ENCODE data around the gene ITGB1. TPM values are rescaled to one million over a fixed set of nuclear protein-coding genes. Genes with fewer than 3 reads are reported as not detected.

ITGB1 gene
- 505 to 1,169 TPM (median 992 TPM) in 5 replicates for total RNA-seq (2022; extraction: Qiagen RNA extraction; ENCODE audit: low read depth)

GRCh38 chr10:32958085-32959005 is at the start of gene ITGB1:
Gene ITGB1 (minus strand): TSS chr10:32958230. CDS start chr10:32935558, 22,672 bp downstream.

All from A549 treated with RU486 at 1 μM for 4 hours (cell line).